H1 (cell line): ENCODE results near the gene AK5. TPM values are rescaled to one million over a fixed set of nuclear protein-coding genes. Genes with fewer than 3 reads are reported as not detected.

ENCODE experiments used
- CTCF ChIA-PET: fragments of 300-600 bp; sonication (Branson Sonifier 250); formaldehyde crosslinking; loops from one replicate; lab custom pipeline; 2021; ENCODE audit not compliant: partially characterized antibody; lab: Charles Lee
- POLR2A ChIA-PET: fragments of 300-600 bp; sonication (Branson Sonifier 250); formaldehyde crosslinking; loops from one replicate; lab custom pipeline; 2021; ENCODE audit warnings: inconsistent platforms; ENCODE audit not compliant: partially characterized antibody; lab: Charles Lee
- DNase-seq, 2 experiments: peaks; one replicate each; pipeline versions ENCODE4 v3.0.0 to v3.0.0-alpha.2; 2010 to 2022; ENCODE audit warnings: low spot score in 2 of 2, low read depth in 1 of 2, mixed read lengths in 1 of 2
- FAIRE-seq: peaks from 2 replicates; lab custom pipeline; 2011; peaks lifted over from hg19 to GRCh38; lab: Jason Lieb, UNC
- H2AFZ ChIP-seq: 2 replicates; pipeline ENCODE4 v1.8.1; 2012; ENCODE audit warnings: low read length, inconsistent platforms
- H2AK5ac ChIP-seq: 2 replicates; pipeline ENCODE4 v1.6.1; 2013; ENCODE audit warnings: low read depth, low read length
- H2BK120ac ChIP-seq: replicated peaks from 2 replicates; pipeline ENCODE3; 2013; ENCODE audit warnings: low read depth, low read length, inconsistent platforms
- H2BK12ac ChIP-seq: 2 replicates; pipeline ENCODE4 v1.6.1; 2013; ENCODE audit warnings: low read depth, low read length
- H2BK15ac ChIP-seq: 2 replicates; pipeline ENCODE4 v1.6.1; 2013; ENCODE audit warnings: low read length
- H2BK20ac ChIP-seq: 2 replicates; pipeline ENCODE4 v1.6.1; 2013; ENCODE audit warnings: low read length
- H2BK5ac ChIP-seq: 2 replicates; pipeline ENCODE4 v1.6.1; 2013; ENCODE audit warnings: low read depth, low read length
- H3K14ac ChIP-seq: 2 replicates; pipeline ENCODE4 v1.6.1; 2013; ENCODE audit warnings: inconsistent platforms; ENCODE audit not compliant: insufficient read length
- H3K18ac ChIP-seq: 2 replicates; pipeline ENCODE4 v1.6.1; 2013; ENCODE audit warnings: low read length; ENCODE audit errors: extremely low read depth
- H3K23ac ChIP-seq: 2 replicates; pipeline ENCODE4 v1.6.1; 2013; ENCODE audit warnings: inconsistent platforms; ENCODE audit not compliant: insufficient read length
- H3K23me2 ChIP-seq: 2 replicates; pipeline ENCODE4 v1.6.1; 2013; ENCODE audit warnings: low read depth, low read length
- H3K27ac ChIP-seq: 2 replicates; pipeline ENCODE4 v1.6.1; 2011; ENCODE audit warnings: low read depth, low read length, inconsistent platforms
- H3K27me3 ChIP-seq, 4 experiments: replicated peaks in 1 of 4; 1 replicate in 1 of 4; 2 replicates in 3 of 4; pipeline versions ENCODE4 v1.6.1 to v1.8.1; 2011 to 2013; ENCODE audit warnings: low read length in 3 of 4, mild to moderate bottlenecking in 3 of 4, inconsistent platforms in 2 of 4, mixed read lengths in 2 of 4, moderate library complexity in 1 of 4; ENCODE audit not compliant: control insufficient read depth in 3 of 4, insufficient read depth in 3 of 4; ENCODE audit errors: extremely low read depth in 1 of 4
- H3K36me3 ChIP-seq, 4 experiments: 2 replicates each; pipeline versions ENCODE4 v1.6.1 to v1.8.1; 2011 to 2013; ENCODE audit warnings: mild to moderate bottlenecking in 4 of 4, low read length in 3 of 4, moderate library complexity in 2 of 4, control low read depth in 1 of 4, inconsistent platforms in 1 of 4; ENCODE audit not compliant: insufficient read depth in 4 of 4, control insufficient read depth in 2 of 4
- H3K4ac ChIP-seq: replicated peaks from 2 replicates; pipeline ENCODE3; 2013; ENCODE audit warnings: low read length, low read depth, mixed read lengths, inconsistent platforms; ENCODE audit not compliant: insufficient read length
- H3K4me1 ChIP-seq, 4 experiments: replicated peaks in 1 of 4; 1 replicate in 1 of 4; 2 replicates in 3 of 4; pipeline versions ENCODE4 v1.6.1 to v1.8.1; 2011 to 2013; ENCODE audit warnings: low read length in 3 of 4, inconsistent platforms in 2 of 4, mixed read lengths in 1 of 4; ENCODE audit not compliant: insufficient read depth in 4 of 4, control insufficient read depth in 3 of 4
- H3K4me2 ChIP-seq, 2 experiments: 2 replicates each; pipeline versions ENCODE4 v1.6.1 to v1.8.1; 2011 to 2013; ENCODE audit warnings: low read depth in 2 of 2, low read length in 2 of 2, control low read depth in 1 of 2, inconsistent platforms in 1 of 2, mild to moderate bottlenecking in 1 of 2; ENCODE audit not compliant: insufficient read depth in 1 of 2
- H3K4me3 ChIP-seq, 4 experiments: fragments of 200-600, 300-600 bp in 1 of 4; sonication (generic), shearing (Covaris generic), sonication (Bioruptor Twin) in 1 of 4; 2 replicates each; pipeline versions ENCODE4 v1.5.1 to v1.8.1; 2011 to 2016; ENCODE audit warnings: low read length in 4 of 4, low read depth in 3 of 4, control low read depth in 2 of 4, inconsistent platforms in 2 of 4, mild to moderate bottlenecking in 2 of 4, mixed read lengths in 1 of 4, moderate library complexity in 1 of 4; ENCODE audit not compliant: insufficient read depth in 2 of 4; ENCODE audit errors: extremely low read depth in 1 of 4
- H3K56ac ChIP-seq: replicated peaks from 2 replicates; pipeline ENCODE3; 2013; ENCODE audit warnings: low read depth, mild to moderate bottlenecking, mixed read lengths, low read length, inconsistent platforms; ENCODE audit not compliant: insufficient read length
- H3K79me1 ChIP-seq: 2 replicates; pipeline ENCODE4 v1.6.1; 2013; ENCODE audit warnings: low read depth, low read length, control low read depth
- H3K79me2 ChIP-seq, 2 experiments: 2 replicates each; pipeline versions ENCODE4 v1.6.1 to v1.8.1; 2012 to 2013; ENCODE audit warnings: low read length in 2 of 2, mild to moderate bottlenecking in 2 of 2, inconsistent platforms in 1 of 2; ENCODE audit not compliant: insufficient read depth in 2 of 2, control insufficient read depth in 1 of 2
- H3K9ac ChIP-seq, 4 experiments: replicated peaks in 1 of 4; 1 replicate in 1 of 4; 2 replicates in 3 of 4; pipeline versions ENCODE4 v1.6.1 to v1.8.1; 2011 to 2013; ENCODE audit warnings: low read depth in 3 of 4, low read length in 3 of 4, control low read depth in 2 of 4, mild to moderate bottlenecking in 2 of 4, moderate library complexity in 2 of 4, inconsistent platforms in 1 of 4; ENCODE audit errors: extremely low read depth in 1 of 4
- H3K9me3 ChIP-seq, 2 experiments: 2 replicates each; pipeline versions ENCODE4 v1.6.1 to v1.8.1; 2012 to 2013; ENCODE audit warnings: mild to moderate bottlenecking in 2 of 2, moderate library complexity in 2 of 2, control low read depth in 1 of 2, inconsistent platforms in 1 of 2, low read depth in 1 of 2, low read length in 1 of 2, mixed read lengths in 1 of 2; ENCODE audit not compliant: insufficient read depth in 2 of 2
- H4K20me1 ChIP-seq, 2 experiments: replicated peaks in 1 of 2; 2 replicates each; pipeline versions ENCODE3 to v1.8.1; 2011 to 2013; ENCODE audit warnings: inconsistent platforms in 2 of 2, low read length in 2 of 2, mild to moderate bottlenecking in 1 of 2; ENCODE audit not compliant: insufficient read depth in 2 of 2, control insufficient read depth in 1 of 2
- H4K5ac ChIP-seq: 2 replicates; pipeline ENCODE4 v1.6.1; 2013; ENCODE audit warnings: low read length, low read depth, mixed read lengths, inconsistent platforms; ENCODE audit not compliant: insufficient read length
- H4K8ac ChIP-seq: 2 replicates; pipeline ENCODE4 v1.8.0; 2013; ENCODE audit warnings: mild to moderate bottlenecking, moderate library complexity, low read length, inconsistent platforms; ENCODE audit not compliant: insufficient read depth; ENCODE audit errors: extremely low read depth
- H4K91ac ChIP-seq: replicated peaks from 2 replicates; pipeline ENCODE3; 2013; ENCODE audit warnings: low read length, mixed read lengths, inconsistent platforms; ENCODE audit not compliant: insufficient read length
- ASH2L ChIP-seq: fragments of 200-600, 300-600 bp; sonication (generic); IDR thresholded peaks from one replicate; pipeline ENCODE4 v1.7.1; 2017; ENCODE audit warnings: low read length
- FOSL1 ChIP-seq: IDR thresholded peaks from 2 replicates; pipeline ENCODE4 v1.6.1; 2011; ENCODE audit warnings: mild to moderate bottlenecking, low read depth, low read length, moderate library complexity; ENCODE audit not compliant: insufficient read depth
- MAX ChIP-seq: IDR thresholded peaks from 2 replicates; pipeline ENCODE4 v1.6.1; 2012; ENCODE audit warnings: inconsistent platforms
- NRF1 ChIP-seq: IDR thresholded peaks from 2 replicates; pipeline ENCODE4 v1.6.1; 2011; ENCODE audit warnings: mild to moderate bottlenecking, low read depth, low read length, improper control_type of control experiment
- RAD21 ChIP-seq, 2 experiments: IDR thresholded peaks in 1 of 2; conservative IDR thresholded peaks in 1 of 2; 2 replicates each; pipeline ENCODE4 v1.6.1; 2011; ENCODE audit warnings: low read depth in 2 of 2, low read length in 2 of 2, improper control_type of control experiment in 1 of 2, inconsistent platforms in 1 of 2, mild to moderate bottlenecking in 1 of 2, moderate library complexity in 1 of 2
- WGBS, 2 experiments: shearing (Covaris generic) in 1 of 2; methylation state at CpG; one replicate each; pipeline versions ENCODE4 v1.1.6 to v1.1.7; 2013 to 2015; ENCODE audit warnings: low lambda C conversion rate in 2 of 2, mixed read lengths in 2 of 2, inconsistent platforms in 1 of 2, low coverage in 1 of 2, missing lambda C conversion rate in 1 of 2; ENCODE audit not compliant: insufficient replicate concordance in 2 of 2, insufficient coverage in 1 of 2, insufficient read length in 1 of 2; ENCODE audit errors: extremely low coverage in 1 of 2, missing lambda C conversion rate in 1 of 2; 5-methylcytosine and 5-hydroxymethylcytosine counted together
- polyA plus RNA-seq, 7 experiments: library from polyadenylated mRNA; depleted of rRNA in 3 of 7; stranded (reverse) in 5 of 7; unstranded in 2 of 7; fragments of >200 nt in 5 of 7; fragments of 200-250 nt in 2 of 7; gene quantifications; 1 replicate in 5 of 7; 2 replicates in 1 of 7; 4 replicates in 1 of 7; pipeline versions ENCODE4 v1.2.1 to v1.2.3, GENCODE V29; 2011 to 2013; ENCODE audit warnings: missing spikeins in 2 of 7, mixed read lengths in 2 of 7
- total RNA-seq: library from RNA; stranded (reverse); fragmentation: NEBNext Ultra II Directional; extraction: Animal tissue kit (Norgen Biotek cat#: 25700); gene quantifications from 2 replicates; pipeline ENCODE4 v1.2.1, GENCODE V29; 2021
- TF ChIP-seq, protein P1 (sequence below): IDR thresholded peaks from 2 replicates; pipeline ENCODE4 v1.6.1; 2012; ENCODE audit warnings: inconsistent platforms

AK5 gene
- total and polyA plus RNA-seq, 2 of the 8 experiments (the other 6 are each of a cell fraction or from before 2014, with no cell fraction given), result 2.0 to 7.1 TPM

DNA sequence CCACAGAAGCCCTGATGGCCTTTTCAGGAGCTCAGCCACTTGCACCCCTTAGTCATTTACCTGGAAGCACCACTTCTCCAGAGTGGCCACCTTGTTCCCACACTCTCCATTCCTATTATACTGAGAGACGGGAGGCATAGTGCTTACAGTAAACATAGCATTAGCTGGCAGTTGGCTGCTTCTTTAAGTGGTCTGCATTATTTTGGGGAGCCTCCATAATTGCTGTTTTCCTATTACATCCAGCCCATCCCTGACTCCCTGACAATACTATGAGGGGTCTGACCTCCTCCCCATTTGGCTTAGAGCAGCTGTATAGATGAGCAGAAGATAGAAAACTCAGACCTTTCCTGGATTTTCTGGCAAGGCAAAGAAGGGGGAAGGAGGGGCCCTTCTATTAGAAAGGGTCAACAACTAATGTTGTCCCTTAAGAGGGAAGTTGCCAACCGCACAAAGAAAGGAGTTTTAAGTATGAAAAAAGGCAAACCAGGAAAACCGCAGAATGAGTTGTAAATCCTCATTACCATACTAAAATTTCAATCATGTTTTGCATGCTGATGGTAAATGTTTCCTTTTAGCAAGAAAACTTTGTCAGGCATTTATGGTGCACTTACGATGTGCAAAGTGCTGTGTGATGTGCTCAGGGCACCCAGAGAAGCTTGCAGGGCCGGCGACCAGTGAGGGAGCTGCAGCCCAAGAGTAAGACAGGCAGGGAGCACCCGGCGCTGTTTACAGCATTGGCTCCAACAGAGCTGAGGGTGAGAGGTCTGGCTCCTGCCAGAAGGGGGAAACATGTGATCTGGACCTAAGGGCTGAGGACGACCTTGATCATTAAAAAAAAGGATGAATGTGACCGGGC, 233.3 kb downstream of the AK5 start:
- Histone ChIP-seq H2BK120ac (no peak overlapping the region), H4K8ac (peak overlapping the region; percentile 72), H3K27ac (peak overlapping the region; percentile 68), H3K4me3 (peak overlapping the region in 1 of 4 experiments; percentile 23; a peak in 2 of 8 replicates), H2BK12ac (peak overlapping the region; percentile 95; the same call in 1 of the 2 replicates), H3K4me1 (peaks cover 4 to 18% (median 13%) of the 10 kb centered on the region in 4 experiments), H3K36me3 (no peaks in the 10 kb centered on the region), H3K4me2 (peak overlapping the region; percentile 38 to 61), H3K23me2 (no peaks in the 10 kb centered on the region), H3K4ac (no peak overlapping the region), H2BK15ac (no peak overlapping the region), H3K56ac (no peak overlapping the region), H3K9ac (peak overlapping the region in 1 of 4 experiments; percentile 32; a peak in 3 of 7 replicates), H3K9me3 (no peaks in the 10 kb centered on the region), H2AFZ (0 out of 2 replicates have a peak overlapping the region, but pooled peaks have one; percentile 25), H3K79me1 (no peaks in the 10 kb centered on the region), H3K23ac (no peak overlapping the region), H3K79me2 (no peaks in the 10 kb centered on the region), H4K5ac (peak overlapping the region; percentile 28), H4K20me1 (no peaks in the 10 kb centered on the region), H2AK5ac (0 out of 2 replicates have a peak overlapping the region, but pooled peaks have one; percentile 39), H3K27me3 (no peaks in the 10 kb centered on the region), H2BK5ac (peak overlapping the region; percentile 92), H3K14ac (no peak overlapping the region), H4K91ac (no peak overlapping the region), H2BK20ac (peak overlapping the region; percentile 75; the same call in 1 of the 2 replicates), H3K18ac (peak overlapping the region; percentile 17)
- peak; percentile 45 for FAIRE-seq
- ChIA-PET POLR2A (interaction anchor here (0.5 to 2.8 kb wide), 9 partner anchors 8 to 930 kb away, joined by 3 to 8 read pairs (median 3); no protein-coding TSS in a partner anchor), CTCF (interaction anchor here (0.6 to 3.2 kb wide), 12 partner anchors 9 to 101 kb away, joined by 3 to 25 read pairs (median 4); no protein-coding TSS in a partner anchor)
- peak; percentile 56 to 57 for DNase-seq
- WGBS, 2 experiments, result 40% methylated on average over 10 of the region's 10 CpGs; no CpG with 5 or more reads in 1 of the 2 experiments
- TF ChIP-seq RAD21 (IDR thresholded peaks at IDR 0.05 in 1 of 2, conservative IDR thresholded peaks at IDR 0.05 in 1 of 2; ENCODE audit: low read depth in 2 of 2, low read length in 2 of 2) (peak; percentile 48 to 64), FOSL1 (no peak), MAX (peak; percentile 61), ASH2L (no peak), NRF1 (no peak)
- TF ChIP-seq, protein P1, sequence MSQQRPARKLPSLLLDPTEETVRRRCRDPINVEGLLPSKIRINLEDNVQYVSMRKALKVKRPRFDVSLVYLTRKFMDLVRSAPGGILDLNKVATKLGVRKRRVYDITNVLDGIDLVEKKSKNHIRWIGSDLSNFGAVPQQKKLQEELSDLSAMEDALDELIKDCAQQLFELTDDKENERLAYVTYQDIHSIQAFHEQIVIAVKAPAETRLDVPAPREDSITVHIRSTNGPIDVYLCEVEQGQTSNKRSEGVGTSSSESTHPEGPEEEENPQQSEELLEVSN, result peak; percentile 48; the same call in 1 of the 2 replicates
